ENCODE data around the gene IL1RAPL1. TPM values are rescaled to one million over a fixed set of nuclear protein-coding genes. Genes with fewer than 3 reads are reported as not detected.

The IL1RAPL1 gene
- total and polyA plus RNA-seq, 2 donors (not counting 3 experiments of a cell fraction or from before 2014, with no cell fraction given), result 0.79 to 1.3 TPM

DNA sequence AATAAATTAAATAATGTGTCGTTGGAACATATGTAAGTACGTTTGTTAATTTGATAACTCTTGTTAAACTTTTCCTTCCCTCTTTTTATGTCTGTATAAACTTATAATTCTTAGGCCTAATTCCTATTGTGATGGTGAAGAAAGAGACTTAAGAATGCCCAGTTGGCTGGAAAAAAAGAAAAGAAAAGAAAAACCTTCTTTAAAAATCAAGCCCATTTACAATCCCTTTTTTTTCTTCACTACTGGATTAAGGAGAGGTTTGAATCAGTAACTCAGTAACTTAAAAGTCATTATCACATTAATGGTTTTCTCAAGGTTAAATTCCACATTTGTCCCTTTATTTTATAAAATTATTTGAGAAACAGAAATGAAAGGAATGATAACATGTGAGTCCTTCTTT, 1374.8 kb downstream of the IL1RAPL1 start:
- FAIRE-seq, result no peak
- no TSS peak for BruUV-seq (replicated peaks)
- H3K27me3 ChIP-seq (ENCODE audit: control insufficient read depth in 2 of 2, insufficient read depth in 2 of 2, low read length in 2 of 2), result no peaks in the 10 kb centered on the region
- no peak overlapping the region for H3K4me2 ChIP-seq (ENCODE audit: insufficient read depth, low read length)
- CTCF ChIA-PET, result no interaction called here
- H3K4me3 ChIP-seq (replicated peaks in 1 of 3; ENCODE audit: insufficient read depth in 1 of 3, low read depth in 1 of 3, low read length in 3 of 3), result no peak overlapping the region
- no peak for DNase-seq (ENCODE audit: low read depth, low spot score)
- no peak overlapping the region for H2AFZ ChIP-seq (ENCODE audit: low read depth, low read length)
- no peak overlapping the region for H3K27ac ChIP-seq (ENCODE audit: insufficient read depth, low read depth, low read length)
- intact Hi-C loops (cut with micrococcal nuclease) (no loop called here), dilution Hi-C loops (cut with MboI; ENCODE audit: extremely low pct_ligation_motif_present, low sequenced_read_pairs) (no loop called here)
- no peak overlapping the region for H3K9ac ChIP-seq (replicated peaks; ENCODE audit: extremely low read depth, insufficient read depth, low read length)
- no peaks in the 10 kb centered on the region for H3K4me1 ChIP-seq (ENCODE audit: control insufficient read depth, extremely low read depth, insufficient read depth, low read length)
- TF ChIP-seq MYC (IDR thresholded peaks at IDR 0.05; ENCODE audit: low read depth, low read length) (no peak), FOS (IDR thresholded peaks at IDR 0.05; ENCODE audit: borderline replicate concordance, insufficient read depth, low read length) (no peak), POLR2AphosphoS5 (IDR thresholded peaks at IDR 0.05; ENCODE audit: insufficient read depth, low read depth, low read length) (no peak), CTCF (IDR thresholded peaks at IDR 0.05; ENCODE audit: extremely low read depth in 1 of 2, insufficient read depth in 1 of 2, low read depth in 1 of 2, low read length in 2 of 2) (no peak), MAX (IDR thresholded peaks at IDR 0.05; ENCODE audit: insufficient read depth, insufficient read length) (no peak), EZH2 (IDR thresholded peaks at IDR 0.05; ENCODE audit: borderline replicate concordance, low read depth, low read length, severe bottlenecking) (no peak)
- no peaks in the 10 kb centered on the region for H3K9me1 ChIP-seq (replicated peaks; ENCODE audit: control insufficient read depth, extremely low read depth, insufficient read depth, low read length)
- H3K36me3 ChIP-seq (ENCODE audit: control insufficient read depth in 2 of 2, extremely low read depth in 1 of 2, insufficient read depth in 2 of 2, low read length in 2 of 2), result no peaks in the 10 kb centered on the region
- H3K79me2 ChIP-seq (ENCODE audit: control insufficient read depth, insufficient read depth, low read length), result no peaks in the 10 kb centered on the region
- H4K20me1 ChIP-seq (replicated peaks; ENCODE audit: control insufficient read depth, extremely low read depth, insufficient read depth, low read length), result no peaks in the 10 kb centered on the region
- POLR2A ChIA-PET, result no interaction called here
- no peaks in the 10 kb centered on the region for H3K9me3 ChIP-seq (replicated peaks; ENCODE audit: control insufficient read depth, insufficient read depth, low read length)

GRCh38 chrX:29965634-29966033, 1378.4 kb downstream of the IL1RAPL1 start:
- Histone ChIP-seq H4K20me1 (replicated peaks; ENCODE audit: control insufficient read depth, extremely low read depth, insufficient read depth, low read length) (no peaks in the 10 kb centered on the region), H3K36me3 (ENCODE audit: control insufficient read depth in 2 of 2, extremely low read depth in 1 of 2, insufficient read depth in 2 of 2, low read length in 2 of 2) (no peaks in the 10 kb centered on the region), H3K4me2 (ENCODE audit: insufficient read depth, low read length) (no peak overlapping the region), H3K4me1 (ENCODE audit: control insufficient read depth, extremely low read depth, insufficient read depth, low read length) (no peaks in the 10 kb centered on the region), H3K9me1 (replicated peaks; ENCODE audit: control insufficient read depth, extremely low read depth, insufficient read depth, low read length) (no peaks in the 10 kb centered on the region), H3K27ac (ENCODE audit: insufficient read depth, low read depth, low read length) (no peak overlapping the region), H3K79me2 (ENCODE audit: control insufficient read depth, insufficient read depth, low read length) (no peaks in the 10 kb centered on the region), H2AFZ (ENCODE audit: low read depth, low read length) (no peak overlapping the region), H3K9ac (replicated peaks; ENCODE audit: extremely low read depth, insufficient read depth, low read length) (no peak overlapping the region), H3K27me3 (ENCODE audit: control insufficient read depth in 2 of 2, insufficient read depth in 2 of 2, low read length in 2 of 2) (no peaks in the 10 kb centered on the region), H3K4me3 (replicated peaks in 1 of 3; ENCODE audit: insufficient read depth in 1 of 3, low read depth in 1 of 3, low read length in 3 of 3) (no peak overlapping the region), H3K9me3 (replicated peaks; ENCODE audit: control insufficient read depth, insufficient read depth, low read length) (no peaks in the 10 kb centered on the region)
- intact Hi-C loops (cut with micrococcal nuclease), result no loop called here
- dilution Hi-C loops (cut with MboI; ENCODE audit: extremely low pct_ligation_motif_present, low sequenced_read_pairs), result no loop called here
- FAIRE-seq, result no peak
- DNase-seq (ENCODE audit: low read depth, low spot score), result no peak
- ChIA-PET CTCF (no interaction called here), POLR2A (no interaction called here)
- TF ChIP-seq MAX (IDR thresholded peaks at IDR 0.05; ENCODE audit: insufficient read depth, insufficient read length), result no peak
- TF ChIP-seq POLR2A (IDR thresholded peaks at IDR 0.05; ENCODE audit: low read depth, low read length), result no peak
- no peak for TF ChIP-seq CTCF (IDR thresholded peaks at IDR 0.05; ENCODE audit: extremely low read depth in 1 of 2, insufficient read depth in 1 of 2, low read depth in 1 of 2, low read length in 2 of 2)
- no peak for TF ChIP-seq MYC (IDR thresholded peaks at IDR 0.05; ENCODE audit: low read depth, low read length)
- no TSS peak for BruUV-seq (replicated peaks)

All from endothelial cell of umbilical vein (primary cell).